H1 (cell line): Measurements from ENCODE around the gene LSM6. TPM values are rescaled to one million over a fixed set of nuclear protein-coding genes. Genes with fewer than 3 reads are reported as not detected.

ENCODE experiments used
- CTCF ChIA-PET: fragments of 300-600 bp; sonication (Branson Sonifier 250); formaldehyde crosslinking; loops from one replicate; lab custom pipeline; 2021; ENCODE audit not compliant: partially characterized antibody; lab: Charles Lee
- POLR2A ChIA-PET: fragments of 300-600 bp; sonication (Branson Sonifier 250); formaldehyde crosslinking; loops from one replicate; lab custom pipeline; 2021; ENCODE audit warnings: inconsistent platforms; ENCODE audit not compliant: partially characterized antibody; lab: Charles Lee
- DNase-seq, 2 experiments: peaks; one replicate each; pipeline versions ENCODE4 v3.0.0 to v3.0.0-alpha.2; 2010 to 2022; ENCODE audit warnings: low spot score in 2 of 2, low read depth in 1 of 2, mixed read lengths in 1 of 2
- FAIRE-seq: peaks from 2 replicates; lab custom pipeline; 2011; peaks lifted over from hg19 to GRCh38; lab: Jason Lieb, UNC
- H2AFZ ChIP-seq: 2 replicates; pipeline ENCODE4 v1.8.1; 2012; ENCODE audit warnings: low read length, inconsistent platforms
- H2AK5ac ChIP-seq: 2 replicates; pipeline ENCODE4 v1.6.1; 2013; ENCODE audit warnings: low read depth, low read length
- H2BK120ac ChIP-seq: replicated peaks from 2 replicates; pipeline ENCODE3; 2013; ENCODE audit warnings: low read depth, low read length, inconsistent platforms
- H2BK12ac ChIP-seq: 2 replicates; pipeline ENCODE4 v1.6.1; 2013; ENCODE audit warnings: low read depth, low read length
- H2BK15ac ChIP-seq: 2 replicates; pipeline ENCODE4 v1.6.1; 2013; ENCODE audit warnings: low read length
- H2BK20ac ChIP-seq: 2 replicates; pipeline ENCODE4 v1.6.1; 2013; ENCODE audit warnings: low read length
- H2BK5ac ChIP-seq: 2 replicates; pipeline ENCODE4 v1.6.1; 2013; ENCODE audit warnings: low read depth, low read length
- H3K14ac ChIP-seq: 2 replicates; pipeline ENCODE4 v1.6.1; 2013; ENCODE audit warnings: inconsistent platforms; ENCODE audit not compliant: insufficient read length
- H3K18ac ChIP-seq: 2 replicates; pipeline ENCODE4 v1.6.1; 2013; ENCODE audit warnings: low read length; ENCODE audit errors: extremely low read depth
- H3K23ac ChIP-seq: 2 replicates; pipeline ENCODE4 v1.6.1; 2013; ENCODE audit warnings: inconsistent platforms; ENCODE audit not compliant: insufficient read length
- H3K23me2 ChIP-seq: 2 replicates; pipeline ENCODE4 v1.6.1; 2013; ENCODE audit warnings: low read depth, low read length
- H3K27ac ChIP-seq: 2 replicates; pipeline ENCODE4 v1.6.1; 2011; ENCODE audit warnings: low read depth, low read length, inconsistent platforms
- H3K27me3 ChIP-seq, 4 experiments: replicated peaks in 1 of 4; 1 replicate in 1 of 4; 2 replicates in 3 of 4; pipeline versions ENCODE4 v1.6.1 to v1.8.1; 2011 to 2013; ENCODE audit warnings: low read length in 3 of 4, mild to moderate bottlenecking in 3 of 4, inconsistent platforms in 2 of 4, mixed read lengths in 2 of 4, moderate library complexity in 1 of 4; ENCODE audit not compliant: control insufficient read depth in 3 of 4, insufficient read depth in 3 of 4; ENCODE audit errors: extremely low read depth in 1 of 4
- H3K36me3 ChIP-seq, 4 experiments: 2 replicates each; pipeline versions ENCODE4 v1.6.1 to v1.8.1; 2011 to 2013; ENCODE audit warnings: mild to moderate bottlenecking in 4 of 4, low read length in 3 of 4, moderate library complexity in 2 of 4, control low read depth in 1 of 4, inconsistent platforms in 1 of 4; ENCODE audit not compliant: insufficient read depth in 4 of 4, control insufficient read depth in 2 of 4
- H3K4ac ChIP-seq: replicated peaks from 2 replicates; pipeline ENCODE3; 2013; ENCODE audit warnings: low read length, low read depth, mixed read lengths, inconsistent platforms; ENCODE audit not compliant: insufficient read length
- H3K4me1 ChIP-seq, 4 experiments: replicated peaks in 1 of 4; 1 replicate in 1 of 4; 2 replicates in 3 of 4; pipeline versions ENCODE4 v1.6.1 to v1.8.1; 2011 to 2013; ENCODE audit warnings: low read length in 3 of 4, inconsistent platforms in 2 of 4, mixed read lengths in 1 of 4; ENCODE audit not compliant: insufficient read depth in 4 of 4, control insufficient read depth in 3 of 4
- H3K4me2 ChIP-seq, 2 experiments: 2 replicates each; pipeline versions ENCODE4 v1.6.1 to v1.8.1; 2011 to 2013; ENCODE audit warnings: low read depth in 2 of 2, low read length in 2 of 2, control low read depth in 1 of 2, inconsistent platforms in 1 of 2, mild to moderate bottlenecking in 1 of 2; ENCODE audit not compliant: insufficient read depth in 1 of 2
- H3K4me3 ChIP-seq, 4 experiments: fragments of 200-600, 300-600 bp in 1 of 4; sonication (generic), shearing (Covaris generic), sonication (Bioruptor Twin) in 1 of 4; 2 replicates each; pipeline versions ENCODE4 v1.5.1 to v1.8.1; 2011 to 2016; ENCODE audit warnings: low read length in 4 of 4, low read depth in 3 of 4, control low read depth in 2 of 4, inconsistent platforms in 2 of 4, mild to moderate bottlenecking in 2 of 4, mixed read lengths in 1 of 4, moderate library complexity in 1 of 4; ENCODE audit not compliant: insufficient read depth in 2 of 4; ENCODE audit errors: extremely low read depth in 1 of 4
- H3K56ac ChIP-seq: replicated peaks from 2 replicates; pipeline ENCODE3; 2013; ENCODE audit warnings: low read depth, mild to moderate bottlenecking, mixed read lengths, low read length, inconsistent platforms; ENCODE audit not compliant: insufficient read length
- H3K79me1 ChIP-seq: 2 replicates; pipeline ENCODE4 v1.6.1; 2013; ENCODE audit warnings: low read depth, low read length, control low read depth
- H3K79me2 ChIP-seq, 2 experiments: 2 replicates each; pipeline versions ENCODE4 v1.6.1 to v1.8.1; 2012 to 2013; ENCODE audit warnings: low read length in 2 of 2, mild to moderate bottlenecking in 2 of 2, inconsistent platforms in 1 of 2; ENCODE audit not compliant: insufficient read depth in 2 of 2, control insufficient read depth in 1 of 2
- H3K9ac ChIP-seq, 4 experiments: replicated peaks in 1 of 4; 1 replicate in 1 of 4; 2 replicates in 3 of 4; pipeline versions ENCODE4 v1.6.1 to v1.8.1; 2011 to 2013; ENCODE audit warnings: low read depth in 3 of 4, low read length in 3 of 4, control low read depth in 2 of 4, mild to moderate bottlenecking in 2 of 4, moderate library complexity in 2 of 4, inconsistent platforms in 1 of 4; ENCODE audit errors: extremely low read depth in 1 of 4
- H3K9me3 ChIP-seq, 2 experiments: 2 replicates each; pipeline versions ENCODE4 v1.6.1 to v1.8.1; 2012 to 2013; ENCODE audit warnings: mild to moderate bottlenecking in 2 of 2, moderate library complexity in 2 of 2, control low read depth in 1 of 2, inconsistent platforms in 1 of 2, low read depth in 1 of 2, low read length in 1 of 2, mixed read lengths in 1 of 2; ENCODE audit not compliant: insufficient read depth in 2 of 2
- H4K20me1 ChIP-seq, 2 experiments: replicated peaks in 1 of 2; 2 replicates each; pipeline versions ENCODE3 to v1.8.1; 2011 to 2013; ENCODE audit warnings: inconsistent platforms in 2 of 2, low read length in 2 of 2, mild to moderate bottlenecking in 1 of 2; ENCODE audit not compliant: insufficient read depth in 2 of 2, control insufficient read depth in 1 of 2
- H4K5ac ChIP-seq: 2 replicates; pipeline ENCODE4 v1.6.1; 2013; ENCODE audit warnings: low read length, low read depth, mixed read lengths, inconsistent platforms; ENCODE audit not compliant: insufficient read length
- H4K8ac ChIP-seq: 2 replicates; pipeline ENCODE4 v1.8.0; 2013; ENCODE audit warnings: mild to moderate bottlenecking, moderate library complexity, low read length, inconsistent platforms; ENCODE audit not compliant: insufficient read depth; ENCODE audit errors: extremely low read depth
- H4K91ac ChIP-seq: replicated peaks from 2 replicates; pipeline ENCODE3; 2013; ENCODE audit warnings: low read length, mixed read lengths, inconsistent platforms; ENCODE audit not compliant: insufficient read length
- CTBP2 ChIP-seq: IDR thresholded peaks from 2 replicates; pipeline ENCODE4 v1.7.0; 2011; ENCODE audit warnings: borderline replicate concordance, mild to moderate bottlenecking, moderate library complexity, mixed read lengths, low read length; ENCODE audit not compliant: insufficient read depth, insufficient read length
- EZH2 ChIP-seq: fragments of 200-600 bp; sonication (generic); IDR thresholded peaks from 2 replicates; pipeline ENCODE4 v1.7.1; 2012; ENCODE audit warnings: low read depth, mild to moderate bottlenecking, moderate library complexity, low read length, inconsistent platforms; ENCODE audit not compliant: severe bottlenecking
- KDM1A ChIP-seq: fragments of 200-600, 300-600 bp; sonication (generic); IDR thresholded peaks from 2 replicates; pipeline ENCODE4 v1.7.1; 2016; ENCODE audit warnings: mild to moderate bottlenecking, low read length, borderline replicate concordance
- NRF1 ChIP-seq: IDR thresholded peaks from 2 replicates; pipeline ENCODE4 v1.6.1; 2011; ENCODE audit warnings: mild to moderate bottlenecking, low read depth, low read length, improper control_type of control experiment
- PHF8 ChIP-seq: fragments of 200-600 bp; sonication (generic); conservative IDR thresholded peaks from 2 replicates; pipeline ENCODE4 v1.7.1; 2012; ENCODE audit warnings: low read depth, mild to moderate bottlenecking, inconsistent platforms, low read length, moderate library complexity
- POLR2AphosphoS5 ChIP-seq: IDR thresholded peaks from 2 replicates; pipeline ENCODE4 v1.6.1; 2011; ENCODE audit warnings: low read depth, low read length
- SRF ChIP-seq: IDR thresholded peaks from 2 replicates; pipeline ENCODE4 v1.6.1; 2011; ENCODE audit warnings: mild to moderate bottlenecking, low read depth, low read length, moderate library complexity
- TAF7 ChIP-seq: optimal IDR thresholded peaks from 2 replicates; pipeline ENCODE3; 2011; ENCODE audit warnings: low read depth, mild to moderate bottlenecking, inconsistent platforms, low read length, moderate library complexity, borderline replicate concordance
- USF2 ChIP-seq: IDR thresholded peaks from 2 replicates; pipeline ENCODE4 v1.6.1; 2011; ENCODE audit warnings: low read length, improper control_type of control experiment
- WGBS, 2 experiments: shearing (Covaris generic) in 1 of 2; methylation state at CpG; one replicate each; pipeline versions ENCODE4 v1.1.6 to v1.1.7; 2013 to 2015; ENCODE audit warnings: low lambda C conversion rate in 2 of 2, mixed read lengths in 2 of 2, inconsistent platforms in 1 of 2, low coverage in 1 of 2, missing lambda C conversion rate in 1 of 2; ENCODE audit not compliant: insufficient replicate concordance in 2 of 2, insufficient coverage in 1 of 2, insufficient read length in 1 of 2; ENCODE audit errors: extremely low coverage in 1 of 2, missing lambda C conversion rate in 1 of 2; 5-methylcytosine and 5-hydroxymethylcytosine counted together
- polyA plus RNA-seq, 7 experiments: library from polyadenylated mRNA; depleted of rRNA in 3 of 7; stranded (reverse) in 5 of 7; unstranded in 2 of 7; fragments of >200 nt in 5 of 7; fragments of 200-250 nt in 2 of 7; gene quantifications; 1 replicate in 5 of 7; 2 replicates in 1 of 7; 4 replicates in 1 of 7; pipeline versions ENCODE4 v1.2.1 to v1.2.3, GENCODE V29; 2011 to 2013; ENCODE audit warnings: missing spikeins in 2 of 7, mixed read lengths in 2 of 7
- total RNA-seq: library from RNA; stranded (reverse); fragmentation: NEBNext Ultra II Directional; extraction: Animal tissue kit (Norgen Biotek cat#: 25700); gene quantifications from 2 replicates; pipeline ENCODE4 v1.2.1, GENCODE V29; 2021
- TF ChIP-seq, protein P1 (sequence below), 3 experiments: IDR thresholded peaks; 1 replicate in 2 of 3; 2 replicates in 1 of 3; pipeline versions ENCODE4 v1.5.1 to v1.6.1; 2011; ENCODE audit warnings: low read length in 3 of 3, mild to moderate bottlenecking in 3 of 3, inconsistent platforms in 2 of 3, low read depth in 1 of 3, moderate library complexity in 1 of 3; ENCODE audit not compliant: insufficient read depth in 1 of 3; ENCODE audit errors: control extremely low read depth in 1 of 3

The LSM6 gene
- total and polyA plus RNA-seq, 2 of the 8 experiments (the other 6 are each of a cell fraction or from before 2014, with no cell fraction given): 40.2 to 63.4 TPM

DNA sequence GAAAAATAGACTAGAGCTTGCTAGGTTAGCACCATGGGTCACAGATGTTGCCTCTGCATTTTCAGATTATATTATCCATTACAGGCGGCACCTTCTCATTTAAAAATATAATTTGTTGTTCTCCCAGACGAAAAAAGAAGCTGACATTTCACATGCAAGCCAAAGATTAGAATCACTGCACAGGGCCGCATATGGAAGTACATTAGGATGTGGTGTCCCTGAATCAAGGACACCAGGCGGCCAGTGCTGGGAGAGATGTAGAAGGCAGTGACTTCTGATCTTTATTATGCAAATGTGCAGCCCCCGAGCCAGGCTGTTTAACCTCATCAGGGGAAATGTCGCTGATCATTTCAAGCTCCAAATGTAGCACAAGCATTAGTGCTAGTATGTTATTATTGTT lies 61.6 kb downstream of the LSM6 start:
- H3K18ac ChIP-seq: no peak overlapping the region
- H3K4me2 ChIP-seq: no peak overlapping the region
- H3K36me3 ChIP-seq: no peaks in the 10 kb centered on the region
- no peaks in the 10 kb centered on the region for H3K27me3 ChIP-seq
- no peaks in the 10 kb centered on the region; a peak in 1 of 4 replicates for H3K9me3 ChIP-seq
- no peak overlapping the region for H2AFZ ChIP-seq
- no peak overlapping the region for H3K4me3 ChIP-seq
- no peak overlapping the region for H2BK12ac ChIP-seq
- no peak overlapping the region for H4K91ac ChIP-seq
- H3K23ac ChIP-seq: no peak overlapping the region
- no peaks in the 10 kb centered on the region for H4K20me1 ChIP-seq
- no peak overlapping the region for H3K4ac ChIP-seq
- FAIRE-seq (no peak), DNase-seq (no peak)
- H2BK120ac ChIP-seq: no peak overlapping the region
- H3K79me1 ChIP-seq: no peaks in the 10 kb centered on the region
- no peak overlapping the region for H3K14ac ChIP-seq
- H2BK5ac ChIP-seq: no peak overlapping the region
- H2BK20ac ChIP-seq: no peak overlapping the region
- H3K79me2 ChIP-seq: no peaks in the 10 kb centered on the region
- no peak overlapping the region for H4K8ac ChIP-seq
- H3K56ac ChIP-seq: no peak overlapping the region
- H3K9ac ChIP-seq: no peak overlapping the region; a peak in 1 of 7 replicates
- H2BK15ac ChIP-seq: no peak overlapping the region
- WGBS, 2 experiments: 81% methylated on average over 6 of the region's 6 CpGs; no CpG with 5 or more reads in 1 of the 2 experiments
- H3K4me1 ChIP-seq: peaks cover 0 to 3% (median 0%) of the 10 kb centered on the region in 4 experiments; a peak in 1 of 7 replicates
- H4K5ac ChIP-seq: no peak overlapping the region
- POLR2A ChIA-PET: interaction anchor here (0.6 kb wide), 1 partner anchor 289 kb away, joined by 3 read pairs; no protein-coding TSS in a partner anchor
- CTCF ChIA-PET: interaction anchor here (0.8 to 1.6 kb wide), 5 partner anchors 9 to 713 kb away, joined by 3 to 5 read pairs (median 4); no protein-coding TSS in a partner anchor
- no peak overlapping the region for H2AK5ac ChIP-seq
- no peaks in the 10 kb centered on the region for H3K23me2 ChIP-seq
- no peak overlapping the region for H3K27ac ChIP-seq
- TF ChIP-seq PHF8: no peak
- no peak for TF ChIP-seq NRF1
- no peak for TF ChIP-seq EZH2
- no peak for TF ChIP-seq KDM1A
- no peak for TF ChIP-seq CTBP2
- TF ChIP-seq USF2: no peak
- TF ChIP-seq TAF7: no peak
- no peak for TF ChIP-seq POLR2AphosphoS5
- TF ChIP-seq, protein P1, sequence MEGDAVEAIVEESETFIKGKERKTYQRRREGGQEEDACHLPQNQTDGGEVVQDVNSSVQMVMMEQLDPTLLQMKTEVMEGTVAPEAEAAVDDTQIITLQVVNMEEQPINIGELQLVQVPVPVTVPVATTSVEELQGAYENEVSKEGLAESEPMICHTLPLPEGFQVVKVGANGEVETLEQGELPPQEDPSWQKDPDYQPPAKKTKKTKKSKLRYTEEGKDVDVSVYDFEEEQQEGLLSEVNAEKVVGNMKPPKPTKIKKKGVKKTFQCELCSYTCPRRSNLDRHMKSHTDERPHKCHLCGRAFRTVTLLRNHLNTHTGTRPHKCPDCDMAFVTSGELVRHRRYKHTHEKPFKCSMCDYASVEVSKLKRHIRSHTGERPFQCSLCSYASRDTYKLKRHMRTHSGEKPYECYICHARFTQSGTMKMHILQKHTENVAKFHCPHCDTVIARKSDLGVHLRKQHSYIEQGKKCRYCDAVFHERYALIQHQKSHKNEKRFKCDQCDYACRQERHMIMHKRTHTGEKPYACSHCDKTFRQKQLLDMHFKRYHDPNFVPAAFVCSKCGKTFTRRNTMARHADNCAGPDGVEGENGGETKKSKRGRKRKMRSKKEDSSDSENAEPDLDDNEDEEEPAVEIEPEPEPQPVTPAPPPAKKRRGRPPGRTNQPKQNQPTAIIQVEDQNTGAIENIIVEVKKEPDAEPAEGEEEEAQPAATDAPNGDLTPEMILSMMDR (IDR thresholded peaks at IDR 0.05; ENCODE audit: control extremely low read depth in 1 of 3, insufficient read depth in 1 of 3, low read depth in 1 of 3, low read length in 3 of 3): no peak
- TF ChIP-seq SRF: no peak
